TTC549 (cell line): Measurements from ENCODE around the gene TXNRD2.
A peak's percentile ranks its signal among the peaks of the same experiment; 100 is the strongest.

Source experiments
- FAIRE-seq: peaks from 2 replicates; lab custom pipeline; 2012; peaks lifted over from hg19 to GRCh38; lab: Jason Lieb, UNC

TXNRD2 gene

GRCh38 chr22:19875531-19876313 is 65.9 kb downstream of the TXNRD2 start:
- FAIRE-seq = no peak

DNA sequence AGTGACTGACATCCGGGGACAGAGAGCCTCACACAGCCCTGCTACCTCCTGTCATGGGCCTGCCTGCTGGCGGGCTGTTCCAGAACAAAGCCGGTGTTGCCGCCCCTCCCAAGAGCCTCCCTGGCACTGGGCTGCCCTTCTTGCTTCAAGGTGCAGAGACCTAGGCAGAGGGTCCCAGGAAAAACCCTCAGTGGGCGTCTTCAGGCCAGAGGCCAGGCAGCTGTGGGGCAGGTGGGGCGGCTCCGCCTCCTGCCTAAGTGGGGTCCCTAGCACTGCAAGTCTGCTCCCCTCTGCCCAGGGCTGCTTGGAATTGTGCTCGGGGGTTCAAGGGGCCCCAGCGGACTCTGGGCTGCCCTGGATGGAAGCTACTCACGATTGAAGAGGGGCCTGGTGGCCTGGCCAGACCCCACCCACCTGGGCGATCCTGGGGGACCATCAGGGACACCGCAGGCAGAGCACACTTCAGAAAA is 66.5 kb downstream of the TXNRD2 start:
- FAIRE-seq = no peak

DNA sequence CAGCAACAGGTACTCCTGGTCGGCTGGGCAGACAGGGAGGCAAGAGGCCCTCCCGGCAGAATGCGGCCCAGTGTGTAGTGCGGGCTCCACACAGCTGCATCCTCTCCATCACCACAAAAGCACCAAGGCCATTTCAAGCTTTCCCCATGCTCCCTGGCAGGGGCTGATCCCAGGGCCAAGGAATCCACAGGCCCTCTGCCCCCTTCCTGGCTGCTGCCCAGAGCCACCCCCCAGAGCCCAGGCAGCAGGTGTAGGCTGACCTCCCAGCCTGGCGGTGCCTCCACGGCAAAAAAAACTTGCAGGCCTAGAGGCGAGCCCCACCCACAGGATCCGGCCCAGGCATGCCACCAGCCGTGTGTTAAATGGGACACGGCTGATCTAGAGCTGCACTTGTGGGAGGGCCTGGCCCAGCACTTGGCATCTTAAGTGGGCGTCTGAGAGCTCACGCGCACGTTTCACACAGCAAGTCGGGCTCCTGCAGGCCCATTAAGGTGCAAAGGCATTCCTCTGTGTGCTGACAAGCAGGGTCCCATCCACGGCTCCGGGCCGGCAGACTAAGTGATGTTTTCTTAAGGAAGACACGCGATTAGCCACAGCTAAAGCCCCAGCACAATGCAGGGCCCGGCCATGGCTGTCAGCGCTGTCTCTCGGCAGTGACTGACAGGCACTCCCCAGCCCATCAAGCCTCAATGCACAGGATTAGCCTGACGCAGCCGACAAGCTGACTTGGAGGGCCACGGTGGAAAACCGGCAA is 67.1 kb downstream of the TXNRD2 start:
- FAIRE-seq = no peak

DNA sequence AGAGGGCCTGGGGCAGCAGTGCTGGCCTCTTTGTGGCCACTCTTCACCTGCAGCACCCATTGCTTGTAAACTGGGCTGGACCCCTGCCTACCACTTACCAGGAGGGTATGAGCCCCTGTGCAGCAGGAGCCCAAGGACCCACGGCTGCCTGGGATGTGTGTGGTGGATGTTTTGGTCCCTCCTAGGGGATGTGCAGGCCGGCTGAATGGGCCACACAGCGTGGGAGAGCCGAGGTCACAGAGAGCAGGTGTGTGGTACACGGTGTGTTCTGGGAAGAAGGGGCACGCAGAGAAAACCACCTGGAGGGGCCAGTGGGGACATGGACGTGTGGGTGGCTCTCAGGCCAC is 67.7 kb downstream of the TXNRD2 start:
- no peak for FAIRE-seq

DNA sequence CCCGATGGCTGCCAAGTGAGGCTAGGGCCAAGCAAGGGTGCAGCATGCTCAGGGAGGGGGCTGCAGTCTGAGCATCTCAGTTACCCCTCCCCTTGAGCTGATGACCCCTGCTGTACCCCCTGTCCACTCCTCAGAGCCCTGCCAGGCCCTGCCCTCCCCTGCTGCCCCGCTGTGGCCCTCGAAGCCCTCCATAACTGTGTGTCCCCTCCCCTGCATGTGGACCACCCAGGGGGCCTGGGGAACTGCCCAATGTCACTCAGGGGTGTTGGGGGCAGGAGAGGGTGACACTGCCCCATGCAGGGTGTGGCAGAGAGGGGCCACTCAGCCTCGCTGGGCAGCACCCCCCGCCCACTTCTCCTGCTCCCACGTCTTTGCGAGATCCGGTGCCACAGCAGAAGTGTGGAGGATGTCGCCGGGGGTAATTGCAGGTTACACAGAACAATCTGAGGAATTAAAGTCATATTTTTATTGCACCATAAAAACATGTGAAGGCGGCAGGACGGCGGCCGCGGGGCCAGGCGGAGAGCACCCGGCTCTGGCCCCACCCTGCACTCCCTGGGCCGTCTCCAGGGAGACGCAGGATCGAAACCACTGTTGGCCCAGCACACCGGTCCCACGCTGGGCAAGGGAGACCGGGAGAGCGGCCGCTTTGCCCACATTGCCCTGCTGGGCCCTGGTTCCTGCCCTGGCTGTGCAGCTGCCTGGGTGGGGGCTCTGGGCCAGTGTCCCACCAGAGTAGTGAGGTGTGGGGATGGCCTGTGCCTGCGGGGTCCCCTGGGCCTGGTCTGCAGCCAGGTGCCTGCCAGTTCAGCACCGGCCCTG is 68.3 kb downstream of the TXNRD2 start:
- FAIRE-seq = no peak

- no peak for FAIRE-seq
Measured at GRCh38 chr22:19872779-19873137, 68.9 kb downstream of the TXNRD2 start.

DNA sequence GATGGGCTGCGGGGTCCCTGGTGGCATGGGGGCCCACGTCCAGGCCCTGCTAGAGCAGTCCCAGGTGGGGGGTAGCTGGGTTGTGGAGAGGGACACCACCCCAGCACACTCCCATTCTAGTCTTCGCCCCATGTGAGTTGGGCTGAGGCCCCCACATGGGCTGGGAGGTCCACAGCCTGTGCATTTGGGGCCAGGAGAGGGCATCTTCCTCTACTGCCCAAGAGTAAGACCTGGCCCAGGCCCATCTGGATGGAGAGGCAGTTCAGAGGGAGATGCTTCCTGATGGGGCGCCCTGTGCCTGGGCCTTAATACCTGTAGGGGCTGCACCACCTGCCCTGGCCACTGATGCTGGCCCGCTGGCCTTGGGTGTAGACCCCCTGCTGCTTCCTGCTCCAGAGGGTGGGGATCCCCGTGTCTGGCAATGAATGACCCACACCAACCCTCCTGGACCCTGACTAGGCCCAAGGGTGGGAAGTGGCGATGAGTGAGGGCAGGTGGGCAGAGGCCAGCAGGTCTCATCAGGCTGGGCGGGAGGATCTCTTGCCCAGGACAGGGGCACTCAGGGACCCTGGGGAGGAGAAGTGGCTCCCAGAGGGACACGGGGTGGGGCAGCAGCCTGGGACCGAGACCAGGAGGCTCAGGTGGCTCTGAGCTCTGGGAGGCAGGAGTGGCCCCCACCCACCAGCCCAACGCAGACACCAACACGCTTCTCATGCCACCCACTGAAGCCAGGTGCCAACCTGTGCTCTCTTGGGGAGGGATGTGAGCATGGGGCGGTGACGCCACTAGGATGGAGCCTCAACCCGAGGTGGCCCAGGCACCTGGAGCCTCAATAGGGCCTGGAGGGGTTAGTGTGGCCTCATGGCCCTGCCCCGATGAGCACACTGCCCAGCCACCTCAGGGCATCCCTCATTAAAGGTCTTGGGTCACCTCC is 69.5 kb downstream of the TXNRD2 start:
- FAIRE-seq = no peak

DNA sequence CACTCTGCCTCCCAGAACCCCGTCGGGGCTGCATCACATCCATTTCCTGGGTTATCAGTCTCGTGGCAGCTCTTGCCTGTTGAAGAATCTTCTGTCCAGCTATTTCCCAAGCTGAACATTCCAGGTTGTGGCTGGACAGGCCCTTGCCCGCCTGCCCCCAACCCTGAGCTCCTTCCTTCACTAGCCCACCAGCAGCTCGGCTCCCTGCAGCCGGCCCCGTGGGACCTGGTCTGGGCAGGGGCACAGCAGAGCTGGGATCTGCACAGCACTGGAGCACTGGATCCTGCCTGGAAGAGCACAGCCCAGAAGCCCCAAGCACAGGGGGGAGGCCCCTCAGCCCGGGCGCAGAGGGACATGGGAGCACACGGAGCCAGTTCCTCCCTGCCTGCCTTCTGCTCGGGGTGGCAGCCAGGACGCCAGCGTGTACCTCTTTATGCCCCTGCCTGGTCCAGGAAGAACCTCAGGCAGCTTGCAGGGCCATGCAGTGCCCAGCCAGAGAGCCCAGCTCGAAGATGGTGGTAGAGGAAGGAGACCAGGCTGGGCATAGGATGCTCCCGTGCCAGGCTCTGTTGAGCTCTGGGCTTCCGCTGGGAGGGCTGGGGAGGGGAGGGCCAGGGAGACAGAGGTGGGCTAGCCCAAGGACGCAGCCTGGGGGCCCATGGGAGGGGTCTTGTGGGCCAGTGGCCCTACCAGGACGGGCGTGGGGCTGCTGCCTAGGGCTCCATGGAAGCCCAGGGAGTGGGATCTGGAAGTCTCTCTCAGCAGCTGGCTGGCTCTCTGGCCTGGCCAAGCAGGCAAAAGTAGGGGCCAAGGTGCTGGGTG is 70.4 kb downstream of the TXNRD2 start:
- no peak for FAIRE-seq

GRCh38 chr22:19870153-19871022 is 71.2 kb downstream of the TXNRD2 start:
- FAIRE-seq = no peak

GRCh38 chr22:19869497-19870152 is 72.0 kb downstream of the TXNRD2 start:
- FAIRE-seq = no peak

DNA sequence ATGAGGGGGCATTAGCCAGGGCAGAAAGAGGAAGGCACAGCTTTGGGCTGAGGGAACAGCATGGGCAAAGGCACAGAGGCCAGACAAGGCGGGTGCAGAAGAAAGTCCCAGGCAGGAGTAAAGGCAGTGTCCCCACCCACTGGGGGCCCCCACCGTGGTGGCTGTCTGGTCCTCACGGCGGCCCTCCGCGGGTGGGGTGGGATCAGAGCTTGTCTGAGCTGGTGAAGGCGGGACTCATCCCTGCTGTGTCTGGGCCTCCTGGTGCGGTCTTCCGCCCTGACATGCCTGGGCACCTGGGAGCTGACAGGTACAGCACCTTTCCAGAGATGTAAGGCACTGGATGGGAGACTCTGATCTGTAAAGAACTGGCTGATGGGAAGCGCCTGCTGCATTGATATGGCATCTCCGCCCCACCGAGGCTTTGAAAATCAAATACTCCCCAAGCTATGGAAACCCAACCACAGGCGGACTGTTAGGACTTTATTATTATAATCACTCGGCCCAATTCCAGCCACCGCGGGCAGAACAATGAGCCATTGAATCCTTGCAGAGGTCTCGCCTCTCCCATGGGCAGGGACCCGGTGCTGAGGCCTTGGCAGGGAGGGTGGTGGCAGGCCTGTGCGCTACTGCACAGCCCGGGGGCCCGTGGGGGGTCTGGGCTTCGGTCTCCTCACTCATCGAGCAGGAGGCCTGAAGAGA is 72.7 kb downstream of the TXNRD2 start:
- no peak for FAIRE-seq

- no peak for FAIRE-seq
Measured at GRCh38 chr22:19868333-19868732, 73.3 kb downstream of the TXNRD2 start.

DNA sequence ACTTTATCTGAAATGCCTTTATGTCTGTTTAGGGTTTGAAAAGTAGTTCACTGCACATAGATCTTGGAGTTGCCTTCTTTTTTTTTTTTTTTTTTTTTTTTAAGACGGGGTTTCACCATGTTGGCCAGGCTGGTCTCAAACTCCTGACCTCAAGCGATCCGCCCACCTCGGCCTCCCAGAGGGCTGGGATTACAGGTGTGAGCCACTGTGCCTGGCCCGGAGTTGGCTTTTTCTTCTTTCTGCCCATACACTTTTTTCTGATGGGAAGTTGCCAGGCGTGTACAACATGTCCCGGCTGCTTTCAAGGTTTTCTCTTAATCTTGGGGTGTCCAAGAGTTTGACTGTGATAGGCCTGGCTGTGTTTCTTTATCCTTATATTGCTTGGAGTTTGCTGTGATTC is 74.0 kb downstream of the TXNRD2 start:
- no peak for FAIRE-seq

- FAIRE-seq = peak; percentile 7
Measured at GRCh38 chr22:19866665-19867009, 75.0 kb downstream of the TXNRD2 start.

DNA sequence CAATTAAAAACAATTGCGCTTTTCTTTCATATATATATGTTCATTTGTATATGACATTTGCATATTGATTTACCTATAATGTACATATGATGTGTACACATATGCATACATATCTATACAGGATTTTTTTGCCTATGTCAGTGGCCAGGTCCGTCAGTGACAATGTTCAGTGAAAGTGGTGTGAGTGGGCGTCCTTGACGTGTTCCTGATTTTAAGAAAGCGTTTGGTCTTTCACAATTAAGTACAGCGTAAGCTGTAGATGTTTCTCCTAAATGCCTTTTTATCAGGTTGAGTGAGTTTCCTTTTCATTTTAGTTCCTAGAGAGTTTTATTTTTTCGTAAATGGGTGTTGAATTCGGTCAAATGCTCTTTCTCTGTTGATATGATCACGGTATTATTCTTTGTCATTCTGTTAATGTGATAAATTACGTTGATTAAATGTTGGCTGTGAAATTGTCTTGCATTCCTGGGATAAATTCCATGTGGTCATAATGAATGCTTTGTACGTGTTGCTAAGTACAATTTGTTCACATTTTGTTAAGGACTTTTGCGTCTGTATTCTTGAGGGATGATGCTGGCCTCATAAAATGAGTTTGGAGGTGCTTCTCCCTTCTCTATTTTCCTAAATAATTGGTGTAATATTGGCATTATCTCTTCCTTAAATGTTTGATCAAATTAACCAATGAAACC is 76.3 kb downstream of the TXNRD2 start:
- FAIRE-seq = no peak

- FAIRE-seq = no peak
Measured at GRCh38 chr22:19864538-19865106, 77.0 kb downstream of the TXNRD2 start.

GRCh38 chr22:19863571-19863970 is 78.0 kb downstream of the TXNRD2 start:
- no peak for FAIRE-seq
